Esophagus muscularis mucosa (tissue), 4 donors: ENCODE measurements around the gene TPD52L1. TPM values are rescaled to one million over a fixed set of nuclear protein-coding genes. Genes with fewer than 3 reads are reported as not detected.

Source experiments
- DNase-seq: peaks from one replicate; pipeline ENCODE4 v3.0.0-alpha.2; 2017; ENCODE audit errors: extremely low spot score
- H3K27ac ChIP-seq, 4 donors: fragments of 200-600 bp; sonication (generic); replicated peaks in 1 of 4; 1 replicate in 3 of 4; 2 replicates in 1 of 4; pipeline ENCODE4 v1.5.1; 2016 to 2019; ENCODE audit warnings: mild to moderate bottlenecking in 1 of 4
- H3K27me3 ChIP-seq, 4 donors: fragments of 200-600 bp; sonication (generic); one replicate each; pipeline versions ENCODE4 v1.5.1 to v1.6.0; 2016 to 2019
- H3K36me3 ChIP-seq, 4 donors: fragments of 200-600 bp; sonication (generic); one replicate each; pipeline ENCODE4 v1.5.1; 2016 to 2019
- H3K4me1 ChIP-seq, 4 donors: fragments of 200-600 bp; sonication (generic); one replicate each; pipeline ENCODE4 v1.5.1; 2016 to 2019
- H3K4me3 ChIP-seq, 4 donors: fragments of 200-600 bp; sonication (generic); 1 replicate in 2 of 4; 2 replicates in 2 of 4; pipeline ENCODE4 v1.5.1; 2016 to 2019; ENCODE audit warnings: mild to moderate bottlenecking in 4 of 4, moderate library complexity in 1 of 4
- H3K9me3 ChIP-seq, 4 donors: fragments of 200-600 bp; sonication (generic); 1 replicate in 3 of 4; 2 replicates in 1 of 4; pipeline ENCODE4 v1.5.1; 2016 to 2019
- CTCF ChIP-seq, 3 experiments: fragments of 200-600 bp in 2 of 3; fragments of 450-650 bp in 1 of 3; sonication (generic) in 2 of 3; IDR thresholded peaks; one replicate each; pipeline ENCODE4 v1.5.1; 2017 to 2019; ENCODE audit warnings: antibody characterized with exemption in 3 of 3, mild to moderate bottlenecking in 2 of 3, moderate library complexity in 1 of 3
- EP300 ChIP-seq: sonication (generic); formaldehyde crosslinking; IDR thresholded peaks from one replicate; pipeline ENCODE4 v1.6.1; 2017; ENCODE audit warnings: antibody characterized with exemption
- POLR2A ChIP-seq: fragments of 450-650 bp; IDR thresholded peaks from one replicate; pipeline ENCODE4 v1.6.1; 2017; ENCODE audit warnings: antibody characterized with exemption, moderate library complexity, mild to moderate bottlenecking, low read depth
- POLR2AphosphoS5 ChIP-seq, 2 donors: sonication (generic); formaldehyde crosslinking; IDR thresholded peaks; one replicate each; pipeline ENCODE4 v1.6.1; 2017; ENCODE audit warnings: antibody characterized with exemption in 2 of 2
- WGBS: methylation state at CpG from one replicate; pipeline ENCODE4 v1.1.5; 2018; 5-methylcytosine and 5-hydroxymethylcytosine counted together
- intact Hi-C: fragments of 100-400 bp; cut with DNase I; formaldehyde crosslinking; loops from one replicate; pipeline ENCODE4 v1.15.1; 2023
- total RNA-seq, 4 donors: library from RNA; depleted of rRNA; stranded (reverse); fragments of >200 nt; gene quantifications; one replicate each; pipeline versions ENCODE4 v1.1.0 to v1.2.1, GENCODE V29; 2016

TPD52L1 gene
- total RNA-seq, 4 donors from 2014 or later: 18.7 to 46.4 (median 31.1) TPM

- WGBS: 84% methylated on average over 1 of the region's 1 CpG
- Histone ChIP-seq H3K9me3 (no peaks in the 10 kb centered on the region), H3K4me3 (no peak overlapping the region), H3K4me1 (peaks cover 0 to 11% (median 8%) of the 10 kb centered on the region in 4 donors), H3K27me3 (no peaks in the 10 kb centered on the region), H3K36me3 (no peaks in the 10 kb centered on the region), H3K27ac (no peak overlapping the region)
- intact Hi-C loops: no loop called here
- TF ChIP-seq POLR2A (no peak), POLR2AphosphoS5 (IDR thresholded peaks at IDR 0.05) (no peak), EP300 (no peak), CTCF (IDR thresholded peaks at IDR 0.05) (no peak)
- no peak for DNase-seq
These were observed 99.3 kb downstream of the TPD52L1 start for GRCh38 chr6:125252891-125253290.

DNA sequence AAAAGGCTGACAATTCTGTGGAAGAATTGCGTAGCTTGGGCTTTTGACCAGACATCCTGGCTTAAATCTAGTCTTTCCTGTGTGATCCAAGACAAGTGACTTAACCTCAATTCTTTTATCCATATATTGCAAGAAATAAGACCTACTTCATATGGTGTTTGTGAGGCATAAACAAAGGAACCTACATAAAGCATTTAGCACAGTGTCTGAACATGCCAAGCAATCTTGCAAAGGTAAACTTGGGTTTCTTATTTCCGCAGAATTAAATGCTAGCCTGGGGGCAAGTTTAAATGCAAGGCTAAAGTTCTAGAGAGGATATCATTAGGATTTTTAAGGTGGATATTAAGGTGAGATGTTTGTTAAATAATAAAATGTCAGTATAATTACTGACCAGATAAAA lies 100.3 kb downstream of the TPD52L1 start:
- no peak for DNase-seq
- Histone ChIP-seq H3K4me1 (peaks cover 0 to 11% (median 8%) of the 10 kb centered on the region in 4 donors), H3K36me3 (no peaks in the 10 kb centered on the region), H3K27me3 (no peaks in the 10 kb centered on the region), H3K9me3 (no peaks in the 10 kb centered on the region), H3K27ac (no peak overlapping the region), H3K4me3 (no peak overlapping the region)
- TF ChIP-seq POLR2A (no peak), CTCF (IDR thresholded peaks at IDR 0.05) (no peak), EP300 (no peak), POLR2AphosphoS5 (IDR thresholded peaks at IDR 0.05) (no peak)
- intact Hi-C loops: no loop called here
- WGBS: 96% methylated on average over 2 of the region's 2 CpGs

- Histone ChIP-seq H3K9me3 (no peaks in the 10 kb centered on the region), H3K4me1 (peaks cover 0 to 11% (median 8%) of the 10 kb centered on the region in 4 donors), H3K27ac (no peak overlapping the region), H3K27me3 (no peaks in the 10 kb centered on the region), H3K4me3 (no peak overlapping the region), H3K36me3 (no peaks in the 10 kb centered on the region)
- DNase-seq: no peak
- WGBS: 88% methylated on average over 3 of the region's 3 CpGs
- TF ChIP-seq EP300: no peak
- TF ChIP-seq POLR2A: no peak
- TF ChIP-seq CTCF (IDR thresholded peaks at IDR 0.05): no peak
- no peak for TF ChIP-seq POLR2AphosphoS5 (IDR thresholded peaks at IDR 0.05)
- intact Hi-C loops: no loop called here
These were observed 100.7 kb downstream of the TPD52L1 start for GRCh38 chr6:125254321-125254720.

DNA sequence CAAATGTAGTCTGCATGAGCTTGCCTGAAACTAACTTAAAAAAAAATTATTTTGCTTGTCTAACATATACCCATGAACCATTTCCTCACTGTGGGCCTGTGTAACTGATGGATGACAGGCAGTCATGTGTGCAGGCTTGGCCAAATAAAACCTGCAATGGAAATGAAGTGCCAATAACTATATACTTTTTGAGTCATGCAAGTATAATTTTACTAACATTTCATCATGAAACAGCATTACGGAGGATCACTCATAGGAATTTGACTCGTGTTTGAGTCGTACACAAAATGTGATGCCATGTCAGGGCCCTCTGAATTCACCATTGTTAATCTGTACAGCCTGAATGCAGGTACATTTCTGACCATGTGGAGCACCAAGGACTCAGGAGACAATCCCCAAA lies 101.6 kb downstream of the TPD52L1 start:
- TF ChIP-seq CTCF (IDR thresholded peaks at IDR 0.05): no peak
- TF ChIP-seq EP300: no peak
- TF ChIP-seq POLR2A: no peak
- TF ChIP-seq POLR2AphosphoS5 (IDR thresholded peaks at IDR 0.05): no peak
- intact Hi-C loops: no loop called here
- 71% methylated on average over 3 of the region's 3 CpGs for WGBS

GRCh38 chr6:125257351-125257750 lies 103.8 kb downstream of the TPD52L1 start:
- 84% methylated on average over 3 of the region's 3 CpGs for WGBS
- no peak for DNase-seq
- Histone ChIP-seq H3K9me3 (no peaks in the 10 kb centered on the region), H3K27ac (no peak overlapping the region), H3K4me1 (peaks cover 0 to 8% (median 3%) of the 10 kb centered on the region in 4 donors), H3K36me3 (no peaks in the 10 kb centered on the region), H3K4me3 (no peak overlapping the region), H3K27me3 (no peaks in the 10 kb centered on the region)
- no peak for TF ChIP-seq EP300
- no peak for TF ChIP-seq CTCF (IDR thresholded peaks at IDR 0.05)
- TF ChIP-seq POLR2AphosphoS5 (IDR thresholded peaks at IDR 0.05): no peak
- TF ChIP-seq POLR2A: no peak
- intact Hi-C loops: no loop called here

More for the DNA sequence above, 101.6 kb downstream of the TPD52L1 start:
- H3K27me3 ChIP-seq: no peaks in the 10 kb centered on the region
- no peak for DNase-seq
- H3K4me1 ChIP-seq: peaks cover 0 to 11% (median 8%) of the 10 kb centered on the region in 4 donors
- H3K9me3 ChIP-seq: no peaks in the 10 kb centered on the region
- no peak overlapping the region for H3K27ac ChIP-seq
- no peaks in the 10 kb centered on the region for H3K36me3 ChIP-seq
- no peak overlapping the region for H3K4me3 ChIP-seq
